Measurements from ENCODE around the gene HIF3A.
"Not testable (repeated sequence)": the region's sequence is repeated elsewhere in the genome, so short reads cannot be mapped to it uniquely, and the experiment has no call there.

DNA sequence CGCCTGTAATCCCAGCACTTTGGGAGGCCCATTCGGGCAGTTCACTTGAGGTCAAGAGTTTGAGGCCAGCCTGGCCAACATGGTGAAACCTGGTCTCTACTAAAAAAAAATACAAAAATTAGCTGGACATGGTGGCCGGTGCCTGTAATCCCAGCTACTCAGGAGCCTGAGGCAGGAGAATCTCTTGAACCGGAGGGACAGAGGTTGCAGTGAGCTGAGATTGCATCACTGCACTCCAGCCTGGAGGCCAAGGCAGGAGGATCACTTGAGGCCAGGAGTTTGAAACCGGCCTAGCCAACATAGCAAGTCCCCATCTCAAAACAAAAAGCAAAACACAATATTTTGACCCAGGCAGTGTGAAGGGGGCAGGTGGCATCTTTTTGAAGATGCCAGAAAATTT, 32.0 kb upstream of the HIF3A start:
- TF ChIP-seq, protein P1, sequence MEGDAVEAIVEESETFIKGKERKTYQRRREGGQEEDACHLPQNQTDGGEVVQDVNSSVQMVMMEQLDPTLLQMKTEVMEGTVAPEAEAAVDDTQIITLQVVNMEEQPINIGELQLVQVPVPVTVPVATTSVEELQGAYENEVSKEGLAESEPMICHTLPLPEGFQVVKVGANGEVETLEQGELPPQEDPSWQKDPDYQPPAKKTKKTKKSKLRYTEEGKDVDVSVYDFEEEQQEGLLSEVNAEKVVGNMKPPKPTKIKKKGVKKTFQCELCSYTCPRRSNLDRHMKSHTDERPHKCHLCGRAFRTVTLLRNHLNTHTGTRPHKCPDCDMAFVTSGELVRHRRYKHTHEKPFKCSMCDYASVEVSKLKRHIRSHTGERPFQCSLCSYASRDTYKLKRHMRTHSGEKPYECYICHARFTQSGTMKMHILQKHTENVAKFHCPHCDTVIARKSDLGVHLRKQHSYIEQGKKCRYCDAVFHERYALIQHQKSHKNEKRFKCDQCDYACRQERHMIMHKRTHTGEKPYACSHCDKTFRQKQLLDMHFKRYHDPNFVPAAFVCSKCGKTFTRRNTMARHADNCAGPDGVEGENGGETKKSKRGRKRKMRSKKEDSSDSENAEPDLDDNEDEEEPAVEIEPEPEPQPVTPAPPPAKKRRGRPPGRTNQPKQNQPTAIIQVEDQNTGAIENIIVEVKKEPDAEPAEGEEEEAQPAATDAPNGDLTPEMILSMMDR (IDR thresholded peaks at IDR 0.05) = not testable (repeated sequence)
- TF ChIP-seq ZFX (IDR thresholded peaks at IDR 0.05; ENCODE audit: borderline replicate concordance) = not testable (repeated sequence)
